ENCODE data around the gene ESAM.

GRCh38 chr11:124799348-124800225 is 37.5 kb upstream of the ESAM start:
- TF ChIP-seq CTCF (IDR thresholded peaks at IDR 0.05) = no peak
- TF ChIP-seq ZFX (IDR thresholded peaks at IDR 0.05; ENCODE audit: borderline replicate concordance) = no peak

Measured in 22Rv1 (cell line).